ENCODE results near the gene FGF8.

FGF8 gene

GRCh38 chr10:101782811-101783735 lies 7.2 kb upstream of the FGF8 start, which contains the start of gene NPM3:
NPM3 (minus strand) TSS chr10:101783446; CDS start chr10:101783390, 56 bp downstream.
- in situ Hi-C loops (cut with MboI; ENCODE audit: low sequenced_read_pairs), result loop anchor here (25.0 kb wide), 1 partner anchor 171 kb away; no protein-coding TSS in a partner anchor

GRCh38 chr10:101781984-101782810 lies 6.3 kb upstream of the FGF8 start:
- in situ Hi-C loops (cut with MboI; ENCODE audit: low sequenced_read_pairs), result loop anchor here (25.0 kb wide), 1 partner anchor 170 kb away; no protein-coding TSS in a partner anchor

GRCh38 chr10:101781655-101781983 lies 5.7 kb upstream of the FGF8 start:
- in situ Hi-C loops (cut with MboI; ENCODE audit: low sequenced_read_pairs), result loop anchor here (25.0 kb wide), 1 partner anchor 169 kb away; no protein-coding TSS in a partner anchor

GRCh38 chr10:101780818-101781654 lies 5.1 kb upstream of the FGF8 start:
- in situ Hi-C loops (cut with MboI; ENCODE audit: low sequenced_read_pairs), result loop anchor here (25.0 kb wide), 1 partner anchor 169 kb away; no protein-coding TSS in a partner anchor

GRCh38 chr10:101780187-101780817 lies 4.4 kb upstream of the FGF8 start:
- in situ Hi-C loops (cut with MboI; ENCODE audit: low sequenced_read_pairs), result loop anchor here (25.0 kb wide), 1 partner anchor 168 kb away; no protein-coding TSS in a partner anchor

GRCh38 chr10:101779544-101780186 lies 3.8 kb upstream of the FGF8 start:
- in situ Hi-C loops (cut with MboI; ENCODE audit: low sequenced_read_pairs), result loop anchor here (25.0 kb wide), 1 partner anchor 167 kb away; no protein-coding TSS in a partner anchor

- in situ Hi-C loops (cut with MboI; ENCODE audit: low sequenced_read_pairs), result loop anchor here (25.0 kb wide), 1 partner anchor 167 kb away; no protein-coding TSS in a partner anchor
These were observed 3.0 kb upstream of the FGF8 start for GRCh38 chr10:101778781-101779543.

GRCh38 chr10:101778151-101778780 lies 2.4 kb upstream of the FGF8 start:
- in situ Hi-C loops (cut with MboI; ENCODE audit: low sequenced_read_pairs), result loop anchor here (25.0 kb wide), 1 partner anchor 166 kb away; no protein-coding TSS in a partner anchor

- in situ Hi-C loops (cut with MboI; ENCODE audit: low sequenced_read_pairs), result loop anchor here (25.0 kb wide), 1 partner anchor 165 kb away; no protein-coding TSS in a partner anchor
These were observed 1.8 kb upstream of the FGF8 start for GRCh38 chr10:101777619-101778145.

GRCh38 chr10:101776161-101776817 lies 375 bp upstream of the FGF8 start:
- in situ Hi-C loops (cut with MboI; ENCODE audit: low sequenced_read_pairs), result loop anchor here (25.0 kb wide), 1 partner anchor 164 kb away; no protein-coding TSS in a partner anchor

GRCh38 chr10:101774589-101775272 lies 1.2 kb downstream of the FGF8 start:
- in situ Hi-C loops (cut with MboI; ENCODE audit: low sequenced_read_pairs), result loop anchor here (25.0 kb wide), 1 partner anchor 162 kb away; no protein-coding TSS in a partner anchor

- in situ Hi-C loops (cut with MboI; ENCODE audit: low sequenced_read_pairs), result no loop called here
These were observed 1.9 kb downstream of the FGF8 start for GRCh38 chr10:101773923-101774588.

- in situ Hi-C loops (cut with MboI; ENCODE audit: low sequenced_read_pairs), result no loop called here
These were observed 2.8 kb downstream of the FGF8 start for GRCh38 chr10:101772895-101773761.

GRCh38 chr10:101772017-101772894 lies 3.7 kb downstream of the FGF8 start:
- in situ Hi-C loops (cut with MboI; ENCODE audit: low sequenced_read_pairs), result no loop called here
